Panc1 (cell line): Measurements from ENCODE around the gene PKD1L1. TPM values are rescaled to one million over a fixed set of nuclear protein-coding genes. Genes with fewer than 3 reads are reported as not detected.

Source experiments
- ATAC-seq: fragments of 200-7000 bp; cut with Tn5 transposase; 2 replicates; pipeline ENCODE4 v1.9.1; 2020; ENCODE audit warnings: mild to moderate bottlenecking, moderate library complexity
- BruUV-seq: library from RNA; stranded (reverse); fragments of 400-500 nt; replicated peaks from 2 replicates; lab custom pipeline; 2021; lab: Mats Ljungman, UMichigan
- CTCF ChIA-PET: fragments of 300-600 bp; sonication (Branson Sonifier 250); formaldehyde crosslinking; loops from one replicate; lab custom pipeline; 2022; ENCODE audit warnings: antibody characterized with exemption; lab: Charles Lee
- POLR2A ChIA-PET: fragments of 300-600 bp; sonication (Branson Sonifier 250); formaldehyde crosslinking; loops from one replicate; lab custom pipeline; 2022; ENCODE audit warnings: antibody characterized with exemption; lab: Charles Lee
- DNase-seq: peaks from one replicate; pipeline ENCODE4 v3.0.0-alpha.2; 2010; ENCODE audit warnings: low read depth, low spot score
- H3K27ac ChIP-seq: 2 replicates; pipeline ENCODE4 v1.5.1; 2011; ENCODE audit warnings: mild to moderate bottlenecking, low read length, inconsistent platforms
- H3K27me3 ChIP-seq: fragments of 200-500 bp; sonication (Bioruptor generic); 2 replicates; pipeline ENCODE4 v1.6.0; 2014; ENCODE audit warnings: low read length, inconsistent platforms; ENCODE audit not compliant: control insufficient read depth, insufficient read depth
- H3K36me3 ChIP-seq: fragments of 200-500 bp; sonication (Bioruptor generic); 2 replicates; pipeline ENCODE4 v1.5.1; 2014; ENCODE audit warnings: inconsistent platforms, mild to moderate bottlenecking, low read length, moderate library complexity; ENCODE audit not compliant: control insufficient read depth, insufficient read depth
- H3K4me1 ChIP-seq: 2 replicates; pipeline ENCODE4 v1.5.1; 2011; ENCODE audit warnings: inconsistent platforms, mild to moderate bottlenecking, low read length, moderate library complexity; ENCODE audit not compliant: control insufficient read depth, insufficient read depth
- H3K4me3 ChIP-seq, 2 experiments: 2 replicates each; pipeline ENCODE4 v1.5.1; 2011 to 2012; ENCODE audit warnings: low read depth in 2 of 2, low read length in 2 of 2, mild to moderate bottlenecking in 2 of 2, inconsistent platforms in 1 of 2, moderate library complexity in 1 of 2
- H3K9me3 ChIP-seq: fragments of 200-500 bp; sonication (Bioruptor generic); 2 replicates; pipeline ENCODE4 v1.5.1; 2014; ENCODE audit warnings: low read depth, mild to moderate bottlenecking, inconsistent platforms, low read length, moderate library complexity; ENCODE audit not compliant: control insufficient read depth, insufficient read depth
- POLR2AphosphoS5 ChIP-seq: IDR thresholded peaks from 2 replicates; pipeline ENCODE4 v1.6.1; 2012; ENCODE audit warnings: mild to moderate bottlenecking, low read depth, low read length, moderate library complexity
- SIN3A ChIP-seq: IDR thresholded peaks from 2 replicates; pipeline ENCODE4 v1.6.1; 2012; ENCODE audit warnings: low read depth, mild to moderate bottlenecking, low read length, moderate library complexity, borderline replicate concordance; ENCODE audit not compliant: insufficient read depth
- TCF7L2 ChIP-seq: IDR thresholded peaks from 2 replicates; pipeline ENCODE4 v1.6.1; 2011; ENCODE audit warnings: mild to moderate bottlenecking, low read depth, low read length, inconsistent platforms
- in situ Hi-C: cut with HindIII; loops from 2 replicates; pipeline ENCODE4 v1.10.0; 2016; ENCODE audit warnings: low sequenced_read_pairs, low pct_unique_long_range_greater_than_20kb
- intact Hi-C: fragments of 100-400 bp; cut with micrococcal nuclease; formaldehyde crosslinking; loops from one replicate; pipeline ENCODE4 v1.10.0; 2022; ENCODE audit not compliant: unreplicated experiment
- total RNA-seq: library from RNA; stranded (reverse); gene quantifications from one replicate; pipeline ENCODE4 v1.2.1, GENCODE V29; 2021; ENCODE audit not compliant: unreplicated experiment
- TF ChIP-seq, protein P1 (sequence below), 2 experiments: IDR thresholded peaks; 2 replicates each; pipeline ENCODE4 v1.6.1; 2011 to 2012; ENCODE audit warnings: low read depth in 2 of 2, control low read depth in 1 of 2, low read length in 1 of 2, mild to moderate bottlenecking in 1 of 2, moderate library complexity in 1 of 2; ENCODE audit not compliant: insufficient read depth in 1 of 2
- TF ChIP-seq, protein P2 (sequence below): fragments of 450-650 bp; IDR thresholded peaks from 2 replicates; pipeline ENCODE4 v1.5.1; 2017; ENCODE audit warnings: mild to moderate bottlenecking

Gene PKD1L1
- total RNA-seq, 1 experiment from 2014 or later: 2.2 TPM

DNA sequence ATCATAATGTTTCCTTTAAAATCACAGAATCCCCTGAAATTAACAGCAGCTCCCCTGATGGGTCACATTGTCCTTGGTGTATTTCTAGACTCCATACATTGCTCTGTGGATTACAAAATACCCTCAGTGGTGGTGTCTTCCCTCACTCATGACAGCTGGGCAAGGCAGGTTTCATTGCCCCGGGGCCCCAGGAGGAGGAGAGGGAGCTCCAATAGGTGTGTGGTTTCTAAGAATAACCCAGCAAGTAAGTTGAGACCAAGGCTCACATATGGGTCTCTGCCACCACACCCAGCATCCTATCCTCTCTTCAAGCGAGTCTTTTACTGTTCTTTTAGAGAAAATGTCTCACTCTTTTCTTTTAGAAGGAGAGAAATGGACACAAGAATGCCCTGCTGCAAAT, 63.6 kb downstream of the PKD1L1 start:
- POLR2A ChIA-PET: no interaction called here
- no peak for DNase-seq

DNA sequence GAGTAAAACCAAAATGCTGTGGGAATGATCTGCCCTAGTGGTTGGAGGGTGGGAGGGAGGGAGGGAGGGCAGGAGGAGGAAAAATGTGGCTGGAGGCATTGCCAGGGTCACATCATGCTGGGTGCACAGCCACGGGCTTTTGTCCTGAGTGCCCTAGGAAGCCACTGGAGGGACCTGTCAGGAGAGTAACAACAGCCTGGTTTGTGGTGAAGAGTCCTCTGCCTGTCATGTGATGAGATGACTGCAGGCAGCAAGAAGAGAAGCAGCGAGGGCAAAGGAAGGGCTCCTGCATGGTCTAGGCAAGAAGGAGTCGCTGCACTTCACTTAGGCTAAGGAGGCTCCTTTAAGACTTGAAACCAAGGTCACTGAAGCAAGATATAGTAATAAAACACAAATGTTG, 65.6 kb downstream of the PKD1L1 start:
- no peaks in the 10 kb centered on the region for H3K27me3 ChIP-seq
- intact Hi-C loops (no loop called here), in situ Hi-C loops (no loop called here)
- H3K4me3 ChIP-seq: no peak overlapping the region
- ATAC-seq (no peak), DNase-seq (no peak)
- no peaks in the 10 kb centered on the region for H3K36me3 ChIP-seq
- peaks cover 4% of the 10 kb centered on the region; the same call in 1 of the 2 replicates for H3K4me1 ChIP-seq
- CTCF ChIA-PET: no interaction called here
- H3K27ac ChIP-seq: no peak overlapping the region
- TF ChIP-seq, protein P1, sequence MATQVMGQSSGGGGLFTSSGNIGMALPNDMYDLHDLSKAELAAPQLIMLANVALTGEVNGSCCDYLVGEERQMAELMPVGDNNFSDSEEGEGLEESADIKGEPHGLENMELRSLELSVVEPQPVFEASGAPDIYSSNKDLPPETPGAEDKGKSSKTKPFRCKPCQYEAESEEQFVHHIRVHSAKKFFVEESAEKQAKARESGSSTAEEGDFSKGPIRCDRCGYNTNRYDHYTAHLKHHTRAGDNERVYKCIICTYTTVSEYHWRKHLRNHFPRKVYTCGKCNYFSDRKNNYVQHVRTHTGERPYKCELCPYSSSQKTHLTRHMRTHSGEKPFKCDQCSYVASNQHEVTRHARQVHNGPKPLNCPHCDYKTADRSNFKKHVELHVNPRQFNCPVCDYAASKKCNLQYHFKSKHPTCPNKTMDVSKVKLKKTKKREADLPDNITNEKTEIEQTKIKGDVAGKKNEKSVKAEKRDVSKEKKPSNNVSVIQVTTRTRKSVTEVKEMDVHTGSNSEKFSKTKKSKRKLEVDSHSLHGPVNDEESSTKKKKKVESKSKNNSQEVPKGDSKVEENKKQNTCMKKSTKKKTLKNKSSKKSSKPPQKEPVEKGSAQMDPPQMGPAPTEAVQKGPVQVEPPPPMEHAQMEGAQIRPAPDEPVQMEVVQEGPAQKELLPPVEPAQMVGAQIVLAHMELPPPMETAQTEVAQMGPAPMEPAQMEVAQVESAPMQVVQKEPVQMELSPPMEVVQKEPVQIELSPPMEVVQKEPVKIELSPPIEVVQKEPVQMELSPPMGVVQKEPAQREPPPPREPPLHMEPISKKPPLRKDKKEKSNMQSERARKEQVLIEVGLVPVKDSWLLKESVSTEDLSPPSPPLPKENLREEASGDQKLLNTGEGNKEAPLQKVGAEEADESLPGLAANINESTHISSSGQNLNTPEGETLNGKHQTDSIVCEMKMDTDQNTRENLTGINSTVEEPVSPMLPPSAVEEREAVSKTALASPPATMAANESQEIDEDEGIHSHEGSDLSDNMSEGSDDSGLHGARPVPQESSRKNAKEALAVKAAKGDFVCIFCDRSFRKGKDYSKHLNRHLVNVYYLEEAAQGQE (IDR thresholded peaks at IDR 0.05; ENCODE audit: insufficient read depth in 1 of 2, low read depth in 2 of 2, low read length in 1 of 2): no peak
- TF ChIP-seq SIN3A: no peak
- TF ChIP-seq POLR2AphosphoS5: no peak
- TF ChIP-seq, protein P2, sequence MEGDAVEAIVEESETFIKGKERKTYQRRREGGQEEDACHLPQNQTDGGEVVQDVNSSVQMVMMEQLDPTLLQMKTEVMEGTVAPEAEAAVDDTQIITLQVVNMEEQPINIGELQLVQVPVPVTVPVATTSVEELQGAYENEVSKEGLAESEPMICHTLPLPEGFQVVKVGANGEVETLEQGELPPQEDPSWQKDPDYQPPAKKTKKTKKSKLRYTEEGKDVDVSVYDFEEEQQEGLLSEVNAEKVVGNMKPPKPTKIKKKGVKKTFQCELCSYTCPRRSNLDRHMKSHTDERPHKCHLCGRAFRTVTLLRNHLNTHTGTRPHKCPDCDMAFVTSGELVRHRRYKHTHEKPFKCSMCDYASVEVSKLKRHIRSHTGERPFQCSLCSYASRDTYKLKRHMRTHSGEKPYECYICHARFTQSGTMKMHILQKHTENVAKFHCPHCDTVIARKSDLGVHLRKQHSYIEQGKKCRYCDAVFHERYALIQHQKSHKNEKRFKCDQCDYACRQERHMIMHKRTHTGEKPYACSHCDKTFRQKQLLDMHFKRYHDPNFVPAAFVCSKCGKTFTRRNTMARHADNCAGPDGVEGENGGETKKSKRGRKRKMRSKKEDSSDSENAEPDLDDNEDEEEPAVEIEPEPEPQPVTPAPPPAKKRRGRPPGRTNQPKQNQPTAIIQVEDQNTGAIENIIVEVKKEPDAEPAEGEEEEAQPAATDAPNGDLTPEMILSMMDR: no peak
- TF ChIP-seq TCF7L2: no peak
- POLR2A ChIA-PET: no interaction called here
- no peaks in the 10 kb centered on the region for H3K9me3 ChIP-seq
- BruUV-seq: no TSS peak

More for the DNA sequence above, 63.6 kb downstream of the PKD1L1 start:
- in situ Hi-C loops (no loop called here), intact Hi-C loops (no loop called here)
- TF ChIP-seq SIN3A: no peak
- TF ChIP-seq, protein P1 (IDR thresholded peaks at IDR 0.05; ENCODE audit: insufficient read depth in 1 of 2, low read depth in 2 of 2, low read length in 1 of 2): no peak
- no peak for TF ChIP-seq POLR2AphosphoS5
- TF ChIP-seq, protein P2: no peak
- TF ChIP-seq TCF7L2: no peak
- no peak for ATAC-seq
- no peaks in the 10 kb centered on the region for H3K27me3 ChIP-seq
- H3K36me3 ChIP-seq: no peaks in the 10 kb centered on the region
- H3K27ac ChIP-seq: no peak overlapping the region
- CTCF ChIA-PET: interaction anchor here (1.4 kb wide), 1 partner anchor 60 kb away, joined by 3 read pairs; no protein-coding TSS in a partner anchor
- H3K9me3 ChIP-seq: no peaks in the 10 kb centered on the region
- H3K4me1 ChIP-seq: peaks cover 4% of the 10 kb centered on the region; the same call in 1 of the 2 replicates
- H3K4me3 ChIP-seq: no peak overlapping the region
- BruUV-seq: no TSS peak
